Bronchial epithelial cell (primary cell): ENCODE measurements around the gene NPLOC4. TPM values are rescaled to one million over a fixed set of nuclear protein-coding genes. Genes with fewer than 3 reads are reported as not detected.
A peak's percentile ranks its signal among the peaks of the same experiment; 100 is the strongest.

ENCODE experiments used
- DNase-seq: peaks from one replicate; pipeline ENCODE4 v3.0.0-alpha.2; 2010; ENCODE audit warnings: low read depth
- FAIRE-seq: peaks from 2 replicates; lab custom pipeline; 2011; peaks lifted over from hg19 to GRCh38; lab: Jason Lieb, UNC
- H3K27me3 ChIP-seq: 2 replicates; pipeline ENCODE4 v1.5.1; 2011; ENCODE audit warnings: low read length; ENCODE audit not compliant: control insufficient read depth, insufficient read depth
- H3K36me3 ChIP-seq: 2 replicates; pipeline ENCODE4 v1.5.1; 2011; ENCODE audit warnings: low read length; ENCODE audit not compliant: control insufficient read depth, insufficient read depth
- H3K4me3 ChIP-seq: 2 replicates; pipeline ENCODE4 v1.5.1; 2011; ENCODE audit warnings: mild to moderate bottlenecking, low read depth, low read length, control low read depth
- total RNA-seq: library from RNA; depleted of rRNA; stranded (reverse); fragments of >200 nt; gene quantifications from 2 replicates; pipeline ENCODE4 v1.2.1, GENCODE V29; 2014
- TF ChIP-seq, protein P1 (sequence below): IDR thresholded peaks from 2 replicates; pipeline ENCODE4 v1.5.1; 2011; ENCODE audit warnings: mild to moderate bottlenecking, moderate library complexity, low read length, control low read depth, inconsistent platforms; ENCODE audit not compliant: insufficient read depth, severe bottlenecking

The NPLOC4 gene
- total RNA-seq, 1 donor from 2014 or later: 60.0 TPM

DNA sequence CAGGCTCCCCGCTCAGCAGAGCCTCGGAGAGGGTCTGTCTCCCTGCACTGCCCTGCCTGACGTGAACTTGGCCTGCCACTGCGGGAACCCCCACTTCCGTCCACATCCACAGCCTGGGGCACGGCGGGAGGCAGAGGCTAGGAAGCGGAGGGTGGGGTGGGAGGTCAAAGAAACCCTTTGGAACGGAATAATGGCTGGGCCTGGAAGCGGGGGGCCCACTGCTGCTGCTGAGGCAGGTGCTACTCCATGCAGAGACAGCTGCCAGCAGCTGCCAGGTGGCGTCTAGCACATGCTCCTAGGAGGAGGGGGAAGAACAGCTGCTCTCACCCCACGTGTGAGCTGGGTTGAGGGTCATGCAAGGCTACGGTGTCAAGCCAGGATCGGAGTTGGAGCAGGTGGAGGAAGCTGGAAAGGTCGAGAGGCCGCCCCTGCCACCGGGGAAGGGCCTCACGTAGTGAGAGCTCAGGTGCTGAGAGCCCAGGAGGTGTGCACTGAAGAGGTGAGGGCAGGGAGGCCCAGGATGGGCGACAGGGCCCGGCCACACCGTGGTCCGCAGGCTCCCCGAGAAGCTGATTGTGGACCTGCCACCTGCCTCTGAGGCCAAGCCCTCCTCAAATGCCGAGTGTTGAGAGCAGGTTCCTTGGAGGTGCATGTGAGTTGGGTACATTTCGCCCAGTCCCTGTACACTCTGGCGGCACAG, 98.9 kb downstream of the NPLOC4 start:
- FAIRE-seq: no peak
- no peak for DNase-seq
- TF ChIP-seq, protein P1, sequence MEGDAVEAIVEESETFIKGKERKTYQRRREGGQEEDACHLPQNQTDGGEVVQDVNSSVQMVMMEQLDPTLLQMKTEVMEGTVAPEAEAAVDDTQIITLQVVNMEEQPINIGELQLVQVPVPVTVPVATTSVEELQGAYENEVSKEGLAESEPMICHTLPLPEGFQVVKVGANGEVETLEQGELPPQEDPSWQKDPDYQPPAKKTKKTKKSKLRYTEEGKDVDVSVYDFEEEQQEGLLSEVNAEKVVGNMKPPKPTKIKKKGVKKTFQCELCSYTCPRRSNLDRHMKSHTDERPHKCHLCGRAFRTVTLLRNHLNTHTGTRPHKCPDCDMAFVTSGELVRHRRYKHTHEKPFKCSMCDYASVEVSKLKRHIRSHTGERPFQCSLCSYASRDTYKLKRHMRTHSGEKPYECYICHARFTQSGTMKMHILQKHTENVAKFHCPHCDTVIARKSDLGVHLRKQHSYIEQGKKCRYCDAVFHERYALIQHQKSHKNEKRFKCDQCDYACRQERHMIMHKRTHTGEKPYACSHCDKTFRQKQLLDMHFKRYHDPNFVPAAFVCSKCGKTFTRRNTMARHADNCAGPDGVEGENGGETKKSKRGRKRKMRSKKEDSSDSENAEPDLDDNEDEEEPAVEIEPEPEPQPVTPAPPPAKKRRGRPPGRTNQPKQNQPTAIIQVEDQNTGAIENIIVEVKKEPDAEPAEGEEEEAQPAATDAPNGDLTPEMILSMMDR: no peak
- peaks cover 8% of the 10 kb centered on the region for H3K36me3 ChIP-seq
- H3K27me3 ChIP-seq: peaks cover 8% of the 10 kb centered on the region
- H3K4me3 ChIP-seq: no peak overlapping the region

DNA sequence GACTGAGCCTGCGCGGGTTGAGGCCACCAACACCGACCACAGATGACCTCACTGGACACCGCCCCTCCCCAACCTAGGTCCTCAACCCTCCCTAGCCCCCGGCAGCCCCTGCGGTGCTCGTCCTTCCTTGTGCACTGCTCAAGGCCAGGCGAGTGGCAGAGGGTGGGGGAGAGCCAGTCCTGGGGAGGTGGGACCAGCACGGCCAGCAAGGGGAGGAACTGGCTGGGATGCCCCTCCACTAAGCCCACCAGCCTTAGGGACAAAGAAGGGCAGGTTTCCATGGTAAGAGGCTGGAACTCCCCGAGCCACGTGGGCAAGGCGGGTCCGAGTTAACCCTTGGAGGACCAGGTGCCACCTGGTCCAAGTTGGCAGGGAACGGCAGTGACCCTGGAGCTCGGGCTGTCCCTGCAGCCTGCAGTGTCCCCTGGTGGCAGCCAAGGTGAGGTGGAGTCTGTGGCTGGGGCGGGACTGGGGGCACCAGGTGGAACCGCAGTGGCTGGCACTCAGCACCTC, 99.5 kb downstream of the NPLOC4 start:
- peaks cover 8% of the 10 kb centered on the region for H3K27me3 ChIP-seq
- H3K4me3 ChIP-seq: no peak overlapping the region
- DNase-seq (no peak), FAIRE-seq (no peak)
- peaks cover 4% of the 10 kb centered on the region for H3K36me3 ChIP-seq
- TF ChIP-seq, protein P1: peak; percentile 81

DNA sequence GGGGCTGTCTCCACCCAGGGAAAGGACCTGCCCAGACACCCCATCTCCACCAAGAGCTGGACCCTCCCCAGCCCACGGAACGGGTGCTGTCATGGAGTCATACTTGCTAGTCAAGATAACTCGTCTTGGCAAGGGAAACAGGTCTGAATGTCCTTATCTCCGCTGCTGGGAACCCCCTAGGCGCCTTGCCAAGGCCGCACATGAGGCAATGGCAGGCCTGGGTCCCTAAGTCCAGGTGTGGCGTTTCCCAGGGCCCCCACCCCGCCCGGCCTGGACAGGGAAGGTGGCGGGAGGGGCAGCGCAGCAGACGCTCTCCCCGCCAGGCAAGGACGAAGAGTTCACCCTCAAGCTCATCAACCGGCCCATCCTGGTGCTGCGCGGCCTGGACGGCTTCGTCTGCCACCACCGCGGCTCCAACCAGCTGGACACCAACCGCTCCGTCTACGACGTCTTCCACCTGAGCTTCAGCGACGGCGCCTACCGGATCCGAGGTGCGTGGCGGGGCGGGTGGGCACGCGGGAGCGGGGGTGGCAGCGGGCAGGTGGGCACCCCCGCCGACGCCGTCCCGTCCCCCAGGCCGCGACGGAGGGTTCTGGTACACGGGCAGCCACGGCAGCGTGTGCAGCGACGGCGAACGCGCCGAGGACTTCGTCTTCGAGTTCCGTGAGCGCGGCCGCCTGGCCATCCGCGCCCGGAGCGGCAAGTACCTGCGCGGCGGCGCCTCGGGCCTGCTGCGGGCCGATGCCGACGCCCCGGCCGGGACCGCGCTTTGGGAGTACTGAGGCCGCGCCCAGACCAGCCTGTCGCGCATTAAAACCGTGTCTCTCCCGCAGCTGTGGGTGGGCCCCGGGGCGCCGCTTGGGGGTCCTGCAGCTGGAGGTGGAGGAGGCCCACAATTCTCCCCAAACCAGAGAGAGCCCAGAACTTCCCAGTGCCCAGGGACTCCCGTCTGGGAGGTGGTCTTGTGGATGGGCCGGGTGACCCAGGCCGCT, 100.3 kb downstream of the NPLOC4 start:
- TF ChIP-seq, protein P1: no peak
- H3K36me3 ChIP-seq: peaks cover 2% of the 10 kb centered on the region
- H3K27me3 ChIP-seq: peaks cover 8% of the 10 kb centered on the region
- DNase-seq: no peak
- no peak for FAIRE-seq
- H3K4me3 ChIP-seq: no peak overlapping the region

DNA sequence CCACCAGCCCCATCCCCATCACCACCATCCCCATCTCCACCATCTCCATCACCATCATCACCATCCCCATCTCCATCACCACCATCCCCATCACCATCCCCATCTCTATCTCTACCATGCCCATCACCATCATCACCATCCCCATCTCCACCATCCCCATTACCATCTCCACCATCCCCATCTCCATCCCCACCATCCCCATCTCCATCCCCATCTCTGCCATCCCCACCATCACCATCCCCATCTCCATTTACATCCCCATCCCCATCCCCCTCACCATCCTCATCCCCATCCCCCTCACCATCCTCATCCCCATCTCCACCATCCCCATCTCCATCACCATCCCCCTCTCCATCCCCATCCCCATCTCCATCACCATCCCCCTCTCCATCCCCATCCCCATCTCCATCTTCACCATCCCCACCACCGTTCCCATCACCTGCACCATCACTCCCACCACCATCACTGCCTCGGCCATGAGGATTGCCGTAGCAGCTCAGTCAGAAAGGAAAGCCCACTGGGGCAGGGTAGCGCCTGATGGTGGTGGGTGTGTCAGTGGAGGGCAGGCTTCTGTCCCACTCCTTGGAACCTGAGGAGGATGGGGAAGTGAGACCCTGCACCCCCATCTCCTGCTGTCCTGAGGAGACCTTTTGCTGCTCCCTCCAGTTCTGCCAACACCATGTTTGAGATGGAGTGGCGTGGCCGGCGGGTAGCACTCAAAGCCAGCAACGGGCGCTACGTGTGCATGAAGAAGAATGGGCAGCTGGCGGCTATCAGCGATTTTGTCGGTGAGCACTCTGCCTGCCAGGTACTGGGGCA, 101.2 kb downstream of the NPLOC4 start:
- DNase-seq (no peak), FAIRE-seq (no peak)
- no peaks in the 10 kb centered on the region for H3K36me3 ChIP-seq
- no peak overlapping the region for H3K4me3 ChIP-seq
- peaks cover 8% of the 10 kb centered on the region for H3K27me3 ChIP-seq
- TF ChIP-seq, protein P1: no peak

DNA sequence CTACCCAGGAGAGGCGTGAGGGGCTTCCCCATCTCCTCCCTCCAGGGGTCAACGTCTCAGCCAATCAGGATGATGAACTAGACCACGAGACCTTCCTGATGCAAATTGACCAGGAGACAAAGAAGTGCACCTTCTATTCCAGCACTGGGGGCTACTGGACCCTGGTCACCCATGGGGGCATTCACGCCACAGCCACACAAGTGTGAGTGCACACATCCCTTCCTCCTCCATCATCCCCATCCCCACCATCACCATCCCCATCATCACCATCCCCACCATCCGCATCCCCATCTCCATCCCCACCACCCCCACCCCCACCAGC, 101.9 kb downstream of the NPLOC4 start:
- Histone ChIP-seq H3K36me3 (no peaks in the 10 kb centered on the region), H3K27me3 (peaks cover 8% of the 10 kb centered on the region), H3K4me3 (no peak overlapping the region)
- TF ChIP-seq, protein P1: no peak
- no peak for FAIRE-seq
- DNase-seq: no peak
